Stimulated activated memory B cell treated with anti-CD40 and anti-IgM and Interleukin-4, amounts not matched to agents 10 μg/mL and 1 μg/mL and 100 μg/mL, for 72 hours (primary cell): ENCODE measurements around the gene ANAPC15.

Experiments used
- ATAC-seq: fragments of 150-1000 bp; cut with Tn5 transposase; 2 replicates; pipeline ENCODE4 v1.10.0; 2021
- H3K27ac Mint-ChIP-seq: one replicate; pipeline ENCODE4 v1.8.0; 2022; ENCODE audit warnings: mild to moderate bottlenecking, mixed read lengths
- H3K27me3 Mint-ChIP-seq: one replicate; pipeline ENCODE4 v1.8.0; 2022; ENCODE audit warnings: mixed read lengths
- H3K36me3 Mint-ChIP-seq: one replicate; pipeline ENCODE4 v1.8.0; 2022; ENCODE audit warnings: mixed read lengths
- H3K4me1 Mint-ChIP-seq: one replicate; pipeline ENCODE4 v1.8.0; 2022; ENCODE audit warnings: mixed read lengths
- H3K4me3 Mint-ChIP-seq: one replicate; pipeline ENCODE4 v1.8.0; 2022; ENCODE audit warnings: mild to moderate bottlenecking, moderate library complexity, mixed read lengths
- H3K9me3 Mint-ChIP-seq: one replicate; pipeline ENCODE4 v1.8.0; 2022; ENCODE audit warnings: mixed read lengths

Gene ANAPC15

DNA sequence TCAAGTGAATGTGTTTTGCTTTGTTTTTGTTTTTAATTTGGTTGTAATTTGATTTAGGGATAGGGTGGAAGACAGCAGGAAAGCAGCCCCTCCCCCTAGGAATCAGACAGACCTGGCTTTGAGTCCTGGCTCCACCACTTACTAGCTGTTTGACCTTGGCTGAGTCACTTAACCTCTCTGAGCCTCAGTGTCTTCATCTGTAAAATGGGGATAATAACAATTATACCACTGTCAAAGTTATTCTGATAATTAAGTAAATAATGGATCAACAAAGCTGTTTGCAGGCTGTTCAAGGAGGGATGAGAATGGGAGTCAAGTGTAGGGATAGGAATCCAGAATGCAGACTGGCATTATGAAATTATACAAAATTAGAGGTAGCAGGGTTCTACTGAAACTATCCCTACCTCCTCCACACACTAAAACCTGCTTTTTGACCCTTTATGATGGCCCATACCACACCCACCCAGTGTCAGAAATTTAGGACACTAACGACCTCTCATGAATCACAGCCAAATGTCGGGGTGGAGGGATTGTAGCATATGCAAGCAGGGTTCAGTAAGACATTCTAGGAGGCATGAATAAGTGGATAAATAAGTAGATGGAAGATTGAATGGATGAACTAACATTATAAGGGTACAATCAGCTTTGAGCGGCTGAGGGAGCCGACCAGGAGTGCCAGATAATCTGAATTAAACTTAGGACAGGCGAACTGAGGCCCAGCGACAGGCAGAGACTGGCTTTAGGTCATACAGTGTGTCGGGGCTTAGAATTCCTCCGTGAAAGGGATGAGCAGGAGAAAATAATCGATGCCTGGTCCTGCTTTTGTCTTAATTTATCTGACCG, 974 bp downstream of the ANAPC15 start:
- Mint-ChIP-seq H3K4me1 (peaks cover 16% of the 10 kb centered on the region), H3K27me3 (peaks cover 3% of the 10 kb centered on the region), H3K9me3 (no peaks in the 10 kb centered on the region), H3K36me3 (peaks cover 16% of the 10 kb centered on the region), H3K4me3 (peak overlapping the region; percentile 86), H3K27ac (peak overlapping the region; percentile 97)
- ATAC-seq, result peak; percentile 1

- H3K4me3 Mint-ChIP-seq, result no peak within 1 kb of the TSS
Observed at GRCh38 chr11:72105888-72106287, 6.6 kb downstream of the ANAPC15 start, which contains the start of gene TOMT. TSS of gene TOMT (plus strand) at chr11:72105924. CDS start at chr11:72105952, 28 bp downstream.

DNA sequence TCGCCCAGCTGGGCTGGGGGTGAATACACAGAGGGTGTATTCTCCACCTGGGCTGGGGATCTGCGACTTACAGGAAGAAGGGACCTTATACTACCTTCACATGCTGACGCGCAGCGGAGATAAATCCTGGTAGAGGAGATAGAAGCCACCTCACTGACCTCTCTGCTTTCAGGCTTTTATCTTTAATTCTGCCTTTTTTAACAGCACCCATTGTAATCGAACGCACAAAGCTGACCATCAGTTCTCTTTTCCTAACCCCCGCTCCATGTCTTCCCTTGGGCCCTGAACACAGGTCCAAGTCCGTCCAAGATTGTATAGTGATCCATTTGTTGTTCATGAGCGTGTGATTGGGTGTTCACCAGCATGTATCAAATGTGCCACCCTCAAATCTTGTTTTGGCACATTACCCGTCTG, 8.7 kb downstream of the ANAPC15 start:
- Mint-ChIP-seq H3K27me3 (no peaks in the 10 kb centered on the region), H3K4me1 (peaks cover 47% of the 10 kb centered on the region), H3K4me3 (peak overlapping the region; percentile 95), H3K9me3 (peaks cover 4% of the 10 kb centered on the region), H3K27ac (peak overlapping the region; percentile 96), H3K36me3 (peaks cover 33% of the 10 kb centered on the region)
- no peak for ATAC-seq

More at GRCh38 chr11:72105888-72106287, 6.6 kb downstream of the ANAPC15 start, which contains the start of gene TOMT:
- H3K4me1 Mint-ChIP-seq, result peaks cover 34% of the 10 kb centered on the region
- H3K36me3 Mint-ChIP-seq, result peaks cover 39% of the 10 kb centered on the region
- no peak for ATAC-seq
- no peaks in the 10 kb centered on the region for H3K27me3 Mint-ChIP-seq
- peak within 1 kb of the TSS; percentile 96 for H3K27ac Mint-ChIP-seq
- peaks cover 4% of the 10 kb centered on the region for H3K9me3 Mint-ChIP-seq

- H3K9me3 Mint-ChIP-seq, result peaks cover 4% of the 10 kb centered on the region
- no peaks in the 10 kb centered on the region for H3K27me3 Mint-ChIP-seq
- peak within 1 kb of the TSS; percentile 96 for H3K27ac Mint-ChIP-seq
- peaks cover 35% of the 10 kb centered on the region for H3K36me3 Mint-ChIP-seq
- ATAC-seq, result peak; percentile 98
- H3K4me3 Mint-ChIP-seq, result peak within 1 kb of the TSS; percentile 95
- H3K4me1 Mint-ChIP-seq, result peaks cover 47% of the 10 kb centered on the region
Observed at GRCh38 chr11:72102946-72103753, 9.3 kb downstream of the ANAPC15 start, which contains the start of gene LAMTOR1. TSS of gene LAMTOR1 (minus strand) at chr11:72103297. CDS start at chr11:72103224, 73 bp downstream.

DNA sequence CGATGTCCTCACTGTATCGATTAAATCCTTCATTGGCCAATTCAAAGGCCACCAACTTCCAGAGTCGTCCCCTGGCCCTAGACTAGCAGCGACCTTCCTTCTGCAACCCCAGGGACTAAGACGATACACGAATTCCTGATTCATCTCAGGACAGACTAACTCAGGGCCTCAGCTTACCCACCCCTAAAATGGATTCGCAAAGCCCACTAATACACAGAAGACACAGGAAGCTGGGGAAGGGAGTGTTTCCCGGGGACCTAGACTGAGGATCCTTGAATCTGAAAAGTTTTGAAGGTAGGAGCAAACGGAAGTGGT, 9.9 kb downstream of the ANAPC15 start:
- peak overlapping the region; percentile 95 for H3K4me3 Mint-ChIP-seq
- H3K9me3 Mint-ChIP-seq, result peaks cover 4% of the 10 kb centered on the region
- no peaks in the 10 kb centered on the region for H3K27me3 Mint-ChIP-seq
- peaks cover 37% of the 10 kb centered on the region for H3K36me3 Mint-ChIP-seq
- no peak for ATAC-seq
- peak overlapping the region; percentile 96 for H3K27ac Mint-ChIP-seq
- H3K4me1 Mint-ChIP-seq, result peaks cover 52% of the 10 kb centered on the region

- Mint-ChIP-seq H3K4me1 (peaks cover 54% of the 10 kb centered on the region), H3K4me3 (peak overlapping the region; percentile 95), H3K9me3 (peaks cover 4% of the 10 kb centered on the region), H3K36me3 (peaks cover 37% of the 10 kb centered on the region), H3K27ac (peak overlapping the region; percentile 96), H3K27me3 (no peaks in the 10 kb centered on the region)
- ATAC-seq, result no peak
Observed at GRCh38 chr11:72102162-72102561, 10.3 kb downstream of the ANAPC15 start.

DNA sequence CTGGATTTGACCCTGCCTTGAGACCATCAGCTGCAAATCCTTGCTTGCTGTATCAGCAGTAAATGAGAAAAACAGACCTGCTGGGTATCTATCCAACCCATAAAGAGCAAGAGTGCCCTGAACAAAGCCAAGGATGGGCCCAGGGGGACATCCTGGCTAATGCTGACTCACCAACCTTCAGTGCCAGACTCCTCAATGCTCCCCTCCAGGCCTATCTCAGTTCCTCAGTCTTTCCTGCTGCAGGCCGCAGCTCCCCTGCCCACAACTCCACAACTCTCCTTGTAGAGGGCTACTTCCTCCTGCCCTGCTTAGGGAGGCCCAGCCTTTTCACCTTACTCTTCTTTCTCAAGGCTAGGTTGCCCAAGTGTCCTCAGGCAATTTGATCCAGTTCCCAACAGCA, 12.0 kb downstream of the ANAPC15 start:
- Mint-ChIP-seq H3K27me3 (no peaks in the 10 kb centered on the region), H3K4me1 (peaks cover 54% of the 10 kb centered on the region), H3K27ac (peak overlapping the region; percentile 96), H3K9me3 (peaks cover 4% of the 10 kb centered on the region), H3K36me3 (peaks cover 38% of the 10 kb centered on the region), H3K4me3 (no peak overlapping the region)
- no peak for ATAC-seq

- no peaks in the 10 kb centered on the region for H3K27me3 Mint-ChIP-seq
- H3K27ac Mint-ChIP-seq, result peak overlapping the region; percentile 96
- H3K4me1 Mint-ChIP-seq, result peaks cover 54% of the 10 kb centered on the region
- peaks cover 34% of the 10 kb centered on the region for H3K36me3 Mint-ChIP-seq
- no peak for ATAC-seq
- peaks cover 4% of the 10 kb centered on the region for H3K9me3 Mint-ChIP-seq
- no peak overlapping the region for H3K4me3 Mint-ChIP-seq
Observed at GRCh38 chr11:72100009-72100408, 12.5 kb downstream of the ANAPC15 start.

GRCh38 chr11:72098741-72099140, 13.8 kb downstream of the ANAPC15 start:
- peaks cover 46% of the 10 kb centered on the region for H3K4me1 Mint-ChIP-seq
- no peak overlapping the region for H3K4me3 Mint-ChIP-seq
- H3K27me3 Mint-ChIP-seq, result no peaks in the 10 kb centered on the region
- no peak overlapping the region for H3K27ac Mint-ChIP-seq
- peaks cover 26% of the 10 kb centered on the region for H3K36me3 Mint-ChIP-seq
- ATAC-seq, result no peak
- no peaks in the 10 kb centered on the region for H3K9me3 Mint-ChIP-seq

GRCh38 chr11:72091292-72091691, 21.2 kb downstream of the ANAPC15 start:
- Mint-ChIP-seq H3K36me3 (peaks cover 6% of the 10 kb centered on the region), H3K4me3 (no peak overlapping the region), H3K9me3 (no peaks in the 10 kb centered on the region), H3K27ac (peak overlapping the region; percentile 60), H3K4me1 (peaks cover 19% of the 10 kb centered on the region), H3K27me3 (no peaks in the 10 kb centered on the region)
- peak; percentile 89 for ATAC-seq

DNA sequence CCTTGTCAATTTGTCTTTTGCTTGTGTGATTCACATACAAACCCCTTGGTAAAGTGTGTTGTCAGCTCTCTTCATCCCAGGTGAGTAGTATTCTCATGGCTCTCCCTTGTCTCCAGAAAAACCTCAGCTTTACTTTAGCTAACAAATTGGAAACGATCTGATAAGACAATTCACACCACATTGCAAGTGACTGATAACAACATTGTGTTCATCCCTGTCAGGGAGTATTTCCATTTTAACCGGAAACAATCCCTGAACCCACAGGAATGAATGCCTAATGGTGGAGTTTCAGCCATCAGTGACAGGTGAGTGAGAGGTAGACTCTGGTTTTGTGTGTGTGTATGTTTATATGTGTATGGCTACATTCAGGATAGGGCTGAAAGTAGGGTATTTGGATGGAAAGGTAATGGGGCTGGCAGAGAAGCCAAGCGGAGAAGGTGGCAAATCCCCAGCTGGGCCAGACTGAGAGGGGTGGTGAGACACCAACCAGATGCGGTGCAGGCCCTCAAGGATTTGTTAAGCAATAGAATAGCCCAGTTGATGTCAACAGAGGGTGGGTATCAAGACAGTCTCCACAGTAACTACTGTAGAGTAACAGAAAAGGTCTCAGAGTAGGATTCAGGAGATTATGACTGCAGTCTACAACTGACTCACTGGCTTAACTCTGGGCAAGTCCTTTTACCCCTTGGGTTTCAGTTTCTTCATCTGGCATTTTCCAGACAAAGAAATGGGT, 24.3 kb downstream of the ANAPC15 start:
- no peak for ATAC-seq
- Mint-ChIP-seq H3K36me3 (peaks cover 10% of the 10 kb centered on the region), H3K9me3 (no peaks in the 10 kb centered on the region), H3K4me1 (peaks cover 19% of the 10 kb centered on the region), H3K27ac (peak overlapping the region; percentile 1), H3K4me3 (no peak overlapping the region), H3K27me3 (no peaks in the 10 kb centered on the region)

GRCh38 chr11:72085621-72086351, 26.7 kb downstream of the ANAPC15 start:
- Mint-ChIP-seq H3K27me3 (no peaks in the 10 kb centered on the region), H3K36me3 (peaks cover 10% of the 10 kb centered on the region), H3K9me3 (no peaks in the 10 kb centered on the region), H3K4me3 (no peak overlapping the region), H3K4me1 (peaks cover 20% of the 10 kb centered on the region), H3K27ac (no peak overlapping the region)
- ATAC-seq, result no peak

DNA sequence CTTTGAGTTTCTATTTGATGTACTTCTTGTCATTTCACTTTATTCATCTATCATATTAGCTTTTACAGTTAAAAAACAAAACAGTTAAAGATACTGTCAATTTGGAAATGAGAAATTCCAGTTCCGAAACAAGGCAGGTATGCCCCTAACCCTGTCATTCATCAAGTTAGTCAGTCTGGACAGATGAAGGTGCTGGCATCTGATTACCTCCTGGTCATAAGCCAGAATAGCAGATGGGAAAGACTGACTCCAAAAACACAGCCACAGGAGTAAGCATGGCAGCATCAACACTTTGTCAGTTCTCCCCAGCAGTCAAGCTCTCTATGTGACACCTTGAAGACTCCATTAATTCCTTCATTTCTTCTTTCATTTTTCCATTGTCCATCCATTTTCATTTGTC, 27.5 kb downstream of the ANAPC15 start:
- Mint-ChIP-seq H3K9me3 (no peaks in the 10 kb centered on the region), H3K36me3 (peaks cover 10% of the 10 kb centered on the region), H3K4me1 (peaks cover 28% of the 10 kb centered on the region), H3K4me3 (no peak overlapping the region), H3K27ac (no peak overlapping the region), H3K27me3 (no peaks in the 10 kb centered on the region)
- no peak for ATAC-seq

DNA sequence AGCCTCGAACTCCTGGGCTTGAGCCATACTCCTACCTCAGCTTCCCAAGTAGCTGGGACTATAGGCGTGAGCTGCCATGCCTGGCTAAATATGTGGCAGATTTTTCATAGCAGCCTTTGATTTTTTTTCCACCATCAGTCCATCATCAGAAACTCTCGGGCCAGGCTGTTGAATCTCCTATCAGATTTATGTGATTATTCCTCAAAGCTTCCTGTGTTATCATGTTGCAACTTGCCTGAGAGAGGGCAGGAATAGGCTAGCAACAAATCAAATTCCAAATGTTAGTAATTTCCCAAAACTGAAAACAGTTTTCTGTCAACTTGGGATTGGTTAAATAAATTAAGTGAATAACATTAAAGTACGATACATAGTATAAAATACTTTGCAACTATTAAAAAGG, 28.4 kb downstream of the ANAPC15 start:
- Mint-ChIP-seq H3K27me3 (no peaks in the 10 kb centered on the region), H3K4me3 (no peak overlapping the region), H3K4me1 (peaks cover 36% of the 10 kb centered on the region), H3K36me3 (peaks cover 10% of the 10 kb centered on the region), H3K9me3 (no peaks in the 10 kb centered on the region), H3K27ac (no peak overlapping the region)
- no peak for ATAC-seq
